SH-SY5Y (cell line): Measurements from ENCODE around the gene HIF1A.

Experiments
- GATA2 ChIP-seq: IDR thresholded peaks from 2 replicates; pipeline ENCODE4 v1.6.1; 2011; ENCODE audit warnings: mild to moderate bottlenecking, low read depth, low read length
- GATA3 ChIP-seq: IDR thresholded peaks from 2 replicates; pipeline ENCODE4 v1.6.1; 2011; ENCODE audit warnings: low read depth, mild to moderate bottlenecking, low read length, moderate library complexity

Gene HIF1A

DNA sequence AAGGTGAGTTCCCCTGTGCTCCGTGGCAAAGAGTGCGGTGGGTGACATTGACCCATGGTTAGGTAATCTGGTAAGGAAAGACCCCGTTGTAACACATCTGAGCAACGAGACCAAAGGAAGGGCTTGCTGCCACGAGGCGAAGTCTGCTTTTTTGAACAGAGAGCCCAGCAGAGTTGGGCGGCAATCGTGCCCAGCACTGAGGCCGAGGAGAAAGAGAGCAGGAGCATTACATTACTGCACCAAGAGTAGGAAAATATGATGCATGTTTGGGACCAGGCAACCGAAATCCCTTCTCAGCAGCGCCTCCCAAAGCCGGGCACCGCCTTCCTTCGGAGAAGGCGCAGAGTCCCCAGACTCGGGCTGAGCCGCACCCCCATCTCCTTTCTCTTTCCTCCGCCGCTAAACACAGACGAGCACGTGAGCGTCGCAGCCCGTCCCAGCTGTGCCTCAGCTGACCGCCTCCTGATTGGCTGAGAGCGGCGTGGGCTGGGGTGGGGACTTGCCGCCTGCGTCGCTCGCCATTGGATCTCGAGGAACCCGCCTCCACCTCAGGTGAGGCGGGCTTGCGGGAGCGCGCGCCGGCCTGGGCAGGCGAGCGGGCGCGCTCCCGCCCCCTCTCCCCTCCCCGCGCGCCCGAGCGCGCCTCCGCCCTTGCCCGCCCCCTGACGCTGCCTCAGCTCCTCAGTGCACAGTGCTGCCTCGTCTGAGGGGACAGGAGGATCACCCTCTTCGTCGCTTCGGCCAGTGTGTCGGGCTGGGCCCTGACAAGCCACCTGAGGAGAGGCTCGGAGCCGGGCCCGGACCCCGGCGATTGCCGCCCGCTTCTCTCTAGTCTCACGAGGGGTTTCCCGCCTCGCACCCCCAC, at the start of gene HIF1A:
TSS of gene HIF1A (plus strand) at position 684 of the 865 bp plus-strand sequence. CDS start 292 bp downstream, outside the sequence.
- TF ChIP-seq GATA2: no peak; the same call in 1 of the 2 replicates
- no peak for TF ChIP-seq GATA3

DNA sequence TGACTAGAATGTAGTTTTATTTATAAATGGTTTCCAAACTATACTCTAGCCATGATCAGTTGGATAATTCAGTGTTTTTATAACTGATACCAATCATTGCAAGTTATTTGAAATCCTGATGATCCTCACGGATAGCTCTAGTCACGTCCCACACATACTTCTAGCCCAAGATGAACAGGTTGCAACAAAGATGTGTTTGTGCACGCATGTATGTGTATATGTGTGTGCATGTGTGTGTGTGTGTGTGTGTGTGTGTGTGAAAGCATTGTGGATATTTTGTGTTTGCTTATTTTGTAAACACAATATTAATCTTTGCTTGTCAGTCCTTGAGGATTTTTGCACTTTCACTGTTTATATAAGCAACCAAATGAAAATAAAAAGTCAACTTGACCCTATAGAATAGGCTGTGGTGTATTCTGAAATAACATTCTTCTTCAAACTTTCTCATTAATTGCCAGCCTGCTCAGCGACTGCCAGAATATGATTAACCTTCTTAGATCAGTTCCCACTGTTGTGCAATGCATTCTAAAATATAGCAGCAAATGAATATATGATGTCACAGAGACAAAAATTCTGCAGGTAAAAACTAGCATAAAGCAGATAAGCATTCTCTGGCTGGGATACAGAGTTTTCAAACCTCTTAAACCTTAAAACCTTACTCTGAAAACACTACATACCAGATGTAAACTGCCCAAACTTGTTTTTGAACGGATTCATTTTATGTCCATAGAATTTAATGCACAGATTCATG, 48.8 kb upstream of the HIF1A start:
- TF ChIP-seq GATA3: no peak
- no peak for TF ChIP-seq GATA2

DNA sequence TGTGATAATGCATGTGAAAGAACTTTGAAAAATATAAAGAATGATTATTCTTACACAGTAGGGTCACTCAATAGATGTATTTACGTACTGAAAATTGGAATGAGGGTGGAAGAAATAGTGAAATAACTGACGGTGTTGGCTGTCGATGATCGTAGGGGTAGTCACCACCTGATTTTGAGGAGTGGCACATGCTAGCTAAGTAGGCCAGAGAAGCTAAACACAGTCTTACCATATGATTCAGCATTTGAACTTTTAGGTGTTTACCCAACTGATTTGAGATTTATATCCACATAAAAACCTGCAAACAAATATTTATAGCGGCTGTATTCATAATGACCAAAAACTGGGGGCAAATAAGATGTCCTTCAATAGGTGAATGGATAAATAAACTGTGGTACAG, 47.6 kb upstream of the HIF1A start:
- TF ChIP-seq GATA3: no peak
- TF ChIP-seq GATA2: no peak

DNA sequence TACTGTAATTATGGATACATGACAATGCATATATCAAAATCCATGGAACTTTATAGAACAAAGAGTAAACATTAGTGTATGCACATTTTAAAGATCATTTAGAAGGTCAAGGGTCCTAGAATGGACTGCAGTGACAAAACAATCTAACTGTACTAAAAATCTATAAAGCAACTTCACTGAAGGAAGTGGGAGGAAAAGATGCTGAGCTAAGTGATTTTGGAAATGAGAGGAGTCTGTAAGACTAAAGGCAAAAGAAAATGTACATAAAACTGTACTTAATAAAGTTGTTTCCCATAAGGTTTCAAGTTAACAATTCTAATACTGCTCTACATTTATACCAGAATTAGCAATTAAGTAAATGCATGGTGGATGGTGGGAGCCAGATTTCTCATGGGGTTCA, 46.9 kb upstream of the HIF1A start:
- no peak for TF ChIP-seq GATA2

DNA sequence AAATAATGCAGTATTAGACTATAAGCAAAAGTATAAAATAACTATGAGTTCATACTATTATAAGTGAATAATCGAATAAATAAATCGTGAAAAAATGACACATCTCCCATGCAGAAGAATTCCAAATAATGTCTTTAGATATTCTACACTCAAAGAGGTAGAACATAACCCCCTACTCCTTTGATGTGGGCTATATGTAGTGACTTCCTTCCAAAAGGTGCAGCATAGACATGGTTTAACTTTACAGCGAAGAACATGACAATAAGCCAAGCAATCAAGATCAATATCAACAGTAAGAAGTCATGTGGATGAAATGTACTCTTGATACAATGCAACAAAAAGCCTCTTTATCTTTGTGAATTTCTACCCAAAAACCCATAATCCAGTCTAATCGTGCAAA, 46.0 kb upstream of the HIF1A start:
- TF ChIP-seq GATA3 (no peak), GATA2 (no peak)

DNA sequence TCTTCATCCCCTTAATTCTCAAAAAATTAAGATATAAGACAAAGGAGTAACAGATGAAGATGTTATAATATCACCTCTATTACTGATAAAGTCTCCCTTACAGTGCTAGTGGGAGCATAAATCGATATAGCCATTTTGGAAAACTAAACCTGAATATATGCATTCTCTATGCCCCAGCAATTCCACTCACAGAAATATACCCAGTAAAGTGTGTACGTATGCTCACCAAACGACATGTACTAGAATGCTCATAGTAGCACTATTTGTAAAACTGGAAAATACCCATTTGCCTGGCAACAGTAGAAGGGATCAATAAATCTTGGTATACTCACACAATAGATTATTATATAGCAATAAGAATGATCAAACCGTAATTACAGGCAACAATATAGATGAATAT, 44.0 kb upstream of the HIF1A start:
- TF ChIP-seq GATA3: no peak
- TF ChIP-seq GATA2: no peak

DNA sequence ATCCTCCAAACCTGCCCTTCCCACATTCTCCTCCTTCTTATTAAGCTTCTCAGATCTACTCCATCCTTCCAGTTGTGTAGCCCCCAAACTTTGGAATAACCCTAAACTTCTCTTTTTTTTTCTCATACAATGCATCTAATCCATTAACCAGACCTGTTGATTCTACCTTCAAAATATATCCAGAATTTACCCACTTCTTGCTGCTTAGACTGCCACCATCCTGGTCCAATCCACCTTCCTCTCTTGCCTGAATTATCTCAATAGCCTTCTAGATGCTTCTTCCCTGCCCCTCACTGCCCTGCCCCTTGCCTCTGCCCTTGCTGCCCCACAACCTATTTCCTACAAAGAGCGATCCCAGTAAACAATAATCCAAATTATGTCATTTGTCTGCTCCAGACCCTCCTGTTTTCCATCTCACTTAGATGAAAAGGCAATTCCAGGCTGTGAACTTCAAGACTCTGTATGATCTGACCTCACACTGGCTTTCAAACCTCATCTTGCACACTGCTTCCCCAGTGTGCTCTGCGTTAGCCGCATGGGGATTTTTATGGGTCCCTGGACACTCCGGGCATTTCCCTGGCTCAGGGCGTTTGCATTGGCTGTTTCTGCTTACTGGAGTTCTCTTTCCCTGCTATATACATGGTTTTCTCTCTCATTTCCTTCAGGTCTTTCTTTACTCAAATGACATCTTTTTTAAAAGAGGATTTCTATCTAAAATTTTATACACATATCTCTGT, 42.6 kb upstream of the HIF1A start:
- no peak for TF ChIP-seq GATA2
- TF ChIP-seq GATA3: no peak

DNA sequence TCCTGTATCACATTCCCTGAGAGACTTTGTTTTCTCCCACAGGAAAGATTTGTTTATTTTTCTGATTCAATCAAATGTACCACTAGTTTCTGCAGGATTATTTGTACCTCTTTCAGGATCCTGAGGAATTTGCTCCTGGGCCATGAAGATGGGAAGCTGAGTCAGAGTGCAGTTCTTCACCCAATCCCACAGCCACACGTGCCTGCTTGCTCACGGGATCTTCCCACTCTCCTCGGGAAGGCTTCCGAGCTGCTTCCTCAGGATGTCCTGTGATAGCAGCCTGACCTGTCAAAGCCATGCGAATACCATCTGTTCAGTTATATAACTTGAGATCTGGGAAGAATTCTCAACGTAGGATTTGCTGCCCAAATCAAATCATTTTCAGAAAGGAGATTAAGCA, 41.8 kb upstream of the HIF1A start:
- TF ChIP-seq GATA3 (no peak), GATA2 (no peak)

DNA sequence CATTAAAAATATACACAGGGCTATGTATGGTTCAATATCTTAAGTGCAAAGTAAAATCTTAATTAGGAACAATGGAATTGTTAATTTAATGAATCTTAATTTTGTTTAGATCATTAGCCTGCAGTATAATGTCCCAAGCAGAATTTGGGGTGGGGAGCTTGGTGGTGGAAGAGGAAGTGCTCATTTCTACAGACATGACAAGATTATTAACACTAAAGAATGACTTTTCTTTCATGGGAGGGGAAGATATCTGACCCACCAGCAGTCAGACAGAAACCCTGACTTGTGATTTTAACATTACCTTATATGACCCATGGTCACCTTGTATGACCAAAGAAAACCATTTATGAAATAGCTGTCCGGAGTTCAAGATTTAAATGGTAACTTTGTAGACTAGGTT, 41.3 kb upstream of the HIF1A start:
- TF ChIP-seq GATA3 (no peak), GATA2 (no peak)

DNA sequence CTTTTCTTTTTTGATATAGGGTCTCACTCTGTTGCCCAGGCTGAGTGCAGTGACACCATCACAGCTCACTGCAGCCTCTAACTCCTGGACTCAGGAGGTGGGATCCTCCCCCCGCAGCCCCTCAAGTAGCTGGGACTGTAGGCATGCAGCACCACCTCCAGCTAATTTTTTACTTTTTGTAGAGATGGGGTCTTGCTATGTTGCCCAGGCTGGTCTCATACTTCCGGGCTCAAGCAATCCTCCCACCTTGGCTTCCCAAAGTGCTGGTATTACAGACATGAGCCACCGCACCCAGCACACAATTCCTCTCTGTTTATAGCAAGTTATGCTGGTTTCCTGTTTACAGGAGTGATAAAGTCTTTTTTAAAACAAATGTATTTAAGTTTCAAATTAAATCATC, 39.5 kb upstream of the HIF1A start:
- TF ChIP-seq GATA3 (no peak), GATA2 (no peak)

DNA sequence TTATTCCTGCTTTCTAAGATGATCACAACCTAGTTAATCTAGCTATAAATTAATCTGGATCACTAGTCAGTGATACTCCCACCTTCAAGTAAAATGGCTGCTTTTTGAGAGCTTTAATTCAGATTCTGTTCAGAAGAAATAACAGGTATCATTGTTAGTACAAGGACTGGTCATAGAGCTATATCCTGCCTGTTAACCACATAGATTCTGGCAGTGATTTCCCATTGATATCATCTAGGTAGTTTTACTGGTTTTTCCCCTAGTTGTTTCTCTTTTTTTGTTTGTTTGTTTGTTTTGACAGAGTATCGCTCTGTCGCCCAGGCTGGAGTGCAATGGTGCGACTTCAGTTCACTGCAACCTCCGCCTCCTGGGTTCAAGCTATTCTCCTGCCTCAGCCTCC, 39.0 kb upstream of the HIF1A start:
- TF ChIP-seq GATA3 (no peak), GATA2 (no peak)

DNA sequence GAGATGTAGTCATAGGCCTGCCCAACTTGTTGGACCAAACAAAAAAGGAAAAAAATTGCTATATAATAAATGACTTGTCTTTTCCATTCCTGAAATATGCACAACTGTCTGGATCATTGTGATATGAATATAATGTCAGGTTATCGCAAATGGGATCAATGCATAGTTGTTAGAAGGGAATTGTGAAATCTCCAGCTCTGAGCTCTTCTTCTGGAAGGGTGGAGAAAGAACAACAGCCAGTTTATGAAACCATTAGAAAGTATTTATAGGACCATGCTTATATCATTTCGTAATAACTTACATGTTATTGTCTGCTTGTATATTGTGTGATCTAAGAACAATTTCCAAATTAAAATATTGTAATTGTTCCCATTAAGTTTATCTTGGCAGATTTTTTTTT, 35.7 kb upstream of the HIF1A start:
- TF ChIP-seq GATA2 (no peak), GATA3 (no peak)

DNA sequence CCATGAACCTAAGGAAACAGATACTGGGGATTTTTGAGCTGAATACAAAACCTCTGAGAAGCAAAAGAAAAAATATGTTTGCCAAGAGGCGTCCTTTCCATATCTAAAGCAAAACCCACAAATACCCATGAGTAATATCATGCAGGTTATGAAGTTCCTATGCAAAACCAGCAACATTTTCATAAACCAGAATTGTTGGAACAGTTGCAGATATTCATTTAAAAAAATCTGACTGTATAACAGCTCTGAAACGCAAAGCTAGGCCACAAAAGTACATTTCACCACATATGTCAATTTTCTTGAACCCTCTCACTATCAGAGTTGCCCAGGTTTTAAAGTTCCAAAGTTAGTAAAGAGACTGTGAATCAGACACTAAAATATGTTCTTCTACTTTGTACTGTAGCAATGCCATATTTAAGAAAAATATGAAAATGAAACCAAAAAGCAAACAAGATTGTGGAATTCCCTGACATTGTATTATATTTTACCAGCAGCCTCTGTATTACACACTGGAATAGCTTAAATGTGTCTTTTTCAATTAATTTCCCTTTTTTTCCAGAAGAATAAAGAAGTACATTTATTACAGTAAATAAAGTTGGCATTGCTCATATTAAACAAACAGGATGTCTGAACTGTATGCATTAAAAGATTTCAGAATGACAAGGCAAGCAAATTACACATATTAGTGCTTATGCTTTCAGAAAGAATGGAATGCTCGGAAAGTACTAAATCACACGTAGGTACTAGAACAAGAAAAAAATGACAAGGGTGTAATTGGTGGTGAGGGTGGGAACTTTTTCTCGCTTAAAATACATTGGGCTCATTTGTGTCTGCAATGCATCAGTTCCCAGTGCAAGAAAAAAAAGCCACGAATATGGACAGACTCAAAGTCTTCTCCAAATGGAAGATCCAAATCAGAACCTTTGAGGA, 33.6 kb upstream of the HIF1A start:
- TF ChIP-seq GATA2 (no peak), GATA3 (no peak)
